ENCODE measurements around the gene NOP14. TPM values are rescaled to one million over a fixed set of nuclear protein-coding genes. Genes with fewer than 3 reads are reported as not detected.

The NOP14 gene
- total RNA-seq, 1 experiment from 2014 or later: 33.6 TPM

GRCh38 chr4:2925496-2925895 is 37.7 kb downstream of the NOP14 start:
- no peak for TF ChIP-seq EZH2 (IDR thresholded peaks at IDR 0.05; ENCODE audit: low read depth)
- TF ChIP-seq CTCF (conservative IDR thresholded peaks at IDR 0.05): no peak
- no peak overlapping the region for H2AFZ ChIP-seq
- intact Hi-C loops (cut with micrococcal nuclease; ENCODE audit: unreplicated experiment): no loop called here
- H3K9me3 ChIP-seq (ENCODE audit: insufficient read depth, low read depth): no peaks in the 10 kb centered on the region
- H3K4me1 ChIP-seq (replicated peaks; ENCODE audit: insufficient read depth): no peaks in the 10 kb centered on the region
- POLR2A ChIA-PET (ENCODE audit: unreplicated experiment): no interaction called here
- no TSS peak for BruUV-seq (replicated peaks)
- peaks cover 9% of the 10 kb centered on the region; the same call in 1 of the 2 replicates for H3F3A ChIP-seq (ENCODE audit: insufficient read depth, low read depth)
- no peaks in the 10 kb centered on the region for H3K79me2 ChIP-seq (ENCODE audit: low read depth)
- no peak for DNase-seq
- H3K27ac ChIP-seq: no peak overlapping the region
- no peaks in the 10 kb centered on the region for H3K36me3 ChIP-seq (ENCODE audit: low read depth)
- H3K9me2 ChIP-seq (ENCODE audit: insufficient read depth): no peaks in the 10 kb centered on the region
- no peaks in the 10 kb centered on the region for H3K27me3 ChIP-seq (ENCODE audit: insufficient read depth, low read depth)
- no peak overlapping the region for H3K4me2 ChIP-seq
- H4K20me1 ChIP-seq (ENCODE audit: insufficient read depth): no peaks in the 10 kb centered on the region; the same call in 1 of the 2 replicates
- CTCF ChIA-PET: no interaction called here
- no peak overlapping the region for H3K4me3 ChIP-seq

GRCh38 chr4:2924765-2925301 is 38.4 kb downstream of the NOP14 start:
- POLR2A ChIA-PET (ENCODE audit: unreplicated experiment): no interaction called here
- H3K36me3 ChIP-seq (ENCODE audit: low read depth): no peaks in the 10 kb centered on the region
- H3K27ac ChIP-seq: no peak overlapping the region
- H4K20me1 ChIP-seq (ENCODE audit: insufficient read depth): no peaks in the 10 kb centered on the region; the same call in 1 of the 2 replicates
- H3K4me1 ChIP-seq (replicated peaks; ENCODE audit: insufficient read depth): no peaks in the 10 kb centered on the region
- no peak for TF ChIP-seq EZH2 (IDR thresholded peaks at IDR 0.05; ENCODE audit: low read depth)
- TF ChIP-seq CTCF (conservative IDR thresholded peaks at IDR 0.05): no peak
- no peak overlapping the region for H3K4me3 ChIP-seq
- no peaks in the 10 kb centered on the region for H3K9me2 ChIP-seq (ENCODE audit: insufficient read depth)
- H3K79me2 ChIP-seq (ENCODE audit: low read depth): no peaks in the 10 kb centered on the region
- H3K4me2 ChIP-seq: no peak overlapping the region
- intact Hi-C loops (cut with micrococcal nuclease; ENCODE audit: unreplicated experiment): no loop called here
- CTCF ChIA-PET: no interaction called here
- BruUV-seq (replicated peaks): no TSS peak
- no peaks in the 10 kb centered on the region for H3K27me3 ChIP-seq (ENCODE audit: insufficient read depth, low read depth)
- peaks cover 2% of the 10 kb centered on the region; the same call in 1 of the 2 replicates for H3F3A ChIP-seq (ENCODE audit: insufficient read depth, low read depth)
- no peaks in the 10 kb centered on the region for H3K9me3 ChIP-seq (ENCODE audit: insufficient read depth, low read depth)
- no peak overlapping the region for H2AFZ ChIP-seq
- no peak for DNase-seq

- Histone ChIP-seq H3K27me3 (ENCODE audit: insufficient read depth, low read depth) (no peaks in the 10 kb centered on the region), H3K36me3 (ENCODE audit: low read depth) (no peaks in the 10 kb centered on the region), H3K27ac (no peak overlapping the region), H2AFZ (no peak overlapping the region), H3K4me3 (no peak overlapping the region), H3K9me3 (ENCODE audit: insufficient read depth, low read depth) (no peaks in the 10 kb centered on the region), H3F3A (ENCODE audit: insufficient read depth, low read depth) (no peaks in the 10 kb centered on the region), H3K9me2 (ENCODE audit: insufficient read depth) (no peaks in the 10 kb centered on the region), H3K4me1 (replicated peaks; ENCODE audit: insufficient read depth) (no peaks in the 10 kb centered on the region), H4K20me1 (ENCODE audit: insufficient read depth) (no peaks in the 10 kb centered on the region; the same call in 1 of the 2 replicates), H3K4me2 (no peak overlapping the region), H3K79me2 (ENCODE audit: low read depth) (no peaks in the 10 kb centered on the region)
- intact Hi-C loops (cut with micrococcal nuclease; ENCODE audit: unreplicated experiment): no loop called here
- CTCF ChIA-PET: no interaction called here
- TF ChIP-seq CTCF (conservative IDR thresholded peaks at IDR 0.05) (no peak), EZH2 (IDR thresholded peaks at IDR 0.05; ENCODE audit: low read depth) (no peak)
- no TSS peak for BruUV-seq (replicated peaks)
- DNase-seq: no peak
- POLR2A ChIA-PET (ENCODE audit: unreplicated experiment): no interaction called here
Observed at GRCh38 chr4:2924286-2924685, 38.9 kb downstream of the NOP14 start.
